ENCODE measurements around the gene EPB41.
A peak's percentile ranks its signal among the peaks of the same experiment; 100 is the strongest.
"Not testable (repeated sequence)": the region's sequence is repeated elsewhere in the genome, so short reads cannot be mapped to it uniquely, and the experiment has no call there.

The EPB41 gene

DNA sequence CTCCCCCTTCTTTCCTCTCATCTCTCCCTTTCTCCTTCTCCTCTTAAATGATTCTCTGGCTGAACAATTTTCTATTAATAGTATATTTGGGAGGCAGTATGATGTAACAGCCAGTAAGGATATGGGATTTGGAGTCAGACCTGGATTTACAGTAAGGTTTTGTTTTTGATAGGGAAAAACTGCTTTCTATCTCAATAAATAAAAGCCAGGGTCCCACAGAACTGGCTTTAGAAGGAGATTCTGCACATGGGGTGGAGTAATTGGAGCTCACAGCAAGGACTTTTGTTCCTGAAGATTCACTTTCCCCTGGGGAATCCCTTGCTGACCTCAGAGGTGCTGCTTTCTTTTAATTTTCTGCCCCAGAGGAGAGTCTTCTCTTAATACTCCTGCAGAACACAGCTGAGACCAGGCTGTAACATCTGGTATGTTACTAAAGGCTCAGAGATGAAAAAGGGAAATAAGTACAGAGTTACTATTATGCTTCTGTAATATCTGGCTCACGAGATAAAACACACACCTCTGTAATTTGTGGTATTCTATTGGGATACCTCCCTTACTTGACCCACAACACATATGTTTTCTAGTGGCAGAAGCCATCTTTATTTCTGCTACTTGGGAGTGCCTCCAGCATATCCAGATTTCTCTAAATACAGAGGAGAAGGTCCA, 13.4 kb downstream of the EPB41 start:
- DNase-seq (ENCODE audit: low read depth), result no peak

DNA sequence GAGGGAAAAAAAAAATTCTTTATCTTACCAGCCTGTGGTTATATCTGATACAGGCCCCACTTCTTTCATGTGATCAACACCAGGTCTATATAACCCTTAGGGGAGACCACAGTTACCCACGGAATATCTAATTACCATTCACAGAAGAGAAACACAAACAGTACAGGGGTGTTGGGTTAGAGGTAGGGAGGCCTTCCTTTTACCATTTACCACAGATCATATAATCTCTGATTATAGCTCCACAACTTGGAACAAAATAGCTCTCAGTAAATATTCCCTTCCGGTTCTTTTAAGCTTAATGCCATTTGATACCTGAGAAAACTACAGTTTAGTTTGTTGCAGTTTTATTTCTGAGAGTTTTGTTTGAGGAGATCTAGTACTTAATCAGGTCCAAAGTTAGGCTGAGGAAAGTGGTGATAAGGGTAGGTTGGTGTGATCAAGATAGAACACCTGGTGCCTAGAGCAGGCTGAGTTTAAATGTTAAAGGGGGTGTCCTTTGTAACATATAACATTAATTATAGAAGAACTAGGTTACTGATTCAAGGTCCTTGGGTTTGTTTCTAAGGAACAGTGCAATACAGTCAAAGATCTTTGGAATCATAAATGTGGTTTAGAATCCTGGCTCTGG, 14.1 kb downstream of the EPB41 start:
- no peak for DNase-seq (ENCODE audit: low read depth)

DNA sequence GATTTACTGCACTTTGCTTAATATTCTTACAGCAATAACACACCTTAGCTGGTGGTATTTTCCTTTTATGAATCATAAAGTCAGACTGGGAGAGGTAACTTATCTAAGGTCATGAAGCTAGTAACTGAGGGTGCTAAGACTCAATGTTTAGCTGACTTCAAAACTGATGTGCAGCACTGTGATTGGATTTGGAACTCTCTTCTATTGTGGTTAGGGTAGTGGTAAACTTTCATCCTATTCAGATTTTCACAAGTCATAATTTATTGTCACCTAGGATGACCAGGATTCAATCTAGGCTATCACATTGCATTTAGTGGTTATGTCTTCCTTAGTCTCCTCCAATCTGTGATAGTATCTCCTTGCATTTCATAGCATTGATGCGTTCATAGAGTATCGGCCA, 18.9 kb downstream of the EPB41 start:
- DNase-seq (ENCODE audit: low read depth), result no peak

DNA sequence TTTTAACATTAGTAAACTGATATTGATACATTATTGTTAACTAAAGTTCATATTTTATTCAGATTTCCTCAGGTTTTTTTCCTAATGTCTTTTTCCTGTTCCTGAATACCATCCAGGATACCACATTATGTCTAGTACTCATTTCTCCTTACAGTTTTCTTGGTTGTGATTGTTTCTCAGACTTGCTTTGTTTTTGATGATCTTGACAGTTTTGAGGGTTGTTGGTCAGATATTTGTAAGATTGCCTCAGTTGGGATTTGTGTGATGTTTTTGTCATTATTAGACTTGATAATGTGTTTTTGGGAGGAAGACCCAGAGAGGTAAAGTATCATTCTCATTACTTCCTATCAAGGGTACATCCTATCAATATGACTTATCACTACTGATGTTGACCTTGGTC, 19.5 kb downstream of the EPB41 start:
- no peak for DNase-seq (ENCODE audit: low read depth)

DNA sequence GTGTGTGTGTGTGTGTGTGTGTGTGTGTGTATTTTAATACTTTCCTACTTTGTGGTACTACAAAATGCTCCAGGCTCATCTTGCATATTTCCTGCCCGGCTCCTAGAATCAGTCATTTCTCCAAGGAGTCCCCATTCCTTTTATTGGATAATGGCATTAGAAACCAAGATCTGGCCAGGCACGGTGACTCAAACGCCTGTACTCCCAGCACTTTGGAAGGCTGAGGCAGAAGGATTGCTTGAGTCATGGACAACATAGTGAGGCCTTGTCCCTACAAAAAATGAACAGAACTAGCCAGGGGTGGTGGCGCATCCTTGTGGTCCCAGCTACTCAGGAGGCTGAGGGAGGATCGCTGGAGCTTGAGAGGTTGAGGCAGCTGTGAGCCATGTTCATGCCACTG, 20.3 kb downstream of the EPB41 start:
- DNase-seq (ENCODE audit: low read depth), result no peak

DNA sequence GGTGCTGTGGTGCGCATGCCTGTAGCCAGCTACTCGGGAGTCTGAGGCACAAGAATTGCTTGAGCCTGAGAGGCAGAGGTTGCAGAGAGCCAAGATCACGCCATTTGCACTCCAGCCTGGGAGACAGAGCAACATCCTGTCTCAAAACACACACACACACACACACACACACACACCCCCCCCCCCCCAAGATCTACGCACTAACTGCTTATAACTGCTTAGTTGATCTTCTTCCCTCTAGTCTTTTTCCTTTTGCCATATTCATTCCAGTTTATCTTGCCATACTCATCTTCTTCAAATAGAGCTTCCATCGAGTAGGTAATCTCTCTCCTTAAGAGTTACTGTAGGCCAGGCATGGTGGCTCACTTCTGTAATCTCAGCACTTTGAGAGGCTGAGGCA, 20.9 kb downstream of the EPB41 start:
- DNase-seq (ENCODE audit: low read depth), result no peak

DNA sequence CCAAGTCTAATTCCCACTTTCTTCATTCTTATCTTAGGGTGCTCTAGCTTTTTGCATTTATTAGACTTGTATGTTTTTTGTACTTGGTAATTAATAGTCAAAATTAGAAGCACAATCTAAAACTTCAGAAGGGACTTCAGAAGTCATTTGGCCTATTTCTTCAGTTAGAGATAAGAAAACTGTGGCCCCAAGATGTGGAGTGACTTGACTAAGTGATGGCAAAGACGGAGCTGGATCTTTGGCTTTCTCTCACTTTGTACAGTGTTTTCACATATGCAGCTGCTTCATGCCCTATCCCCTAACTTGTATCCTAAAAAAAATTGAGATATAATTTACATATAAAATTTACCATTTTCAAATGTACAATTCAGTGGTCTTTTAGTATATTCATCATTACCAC, 21.7 kb downstream of the EPB41 start:
- DNase-seq (ENCODE audit: low read depth), result no peak

DNA sequence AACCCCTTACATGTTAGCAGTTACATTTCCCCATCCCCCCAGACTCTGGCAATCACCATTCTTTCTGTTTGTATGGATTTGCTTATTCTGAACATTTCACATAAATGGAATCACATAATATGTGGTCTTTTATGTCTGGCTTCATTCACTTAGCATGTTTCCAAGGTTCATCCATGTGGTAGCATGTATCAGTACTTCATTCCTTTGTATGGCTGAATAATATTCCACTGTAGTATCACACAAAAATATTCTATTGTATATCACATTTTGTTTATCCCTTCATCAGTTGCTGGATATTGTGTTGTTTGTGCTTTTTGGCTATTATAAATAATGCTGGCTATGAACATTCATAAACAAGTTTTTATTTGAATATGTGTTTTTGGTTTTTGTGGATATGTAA, 22.2 kb downstream of the EPB41 start:
- no peak for DNase-seq (ENCODE audit: low read depth)

DNA sequence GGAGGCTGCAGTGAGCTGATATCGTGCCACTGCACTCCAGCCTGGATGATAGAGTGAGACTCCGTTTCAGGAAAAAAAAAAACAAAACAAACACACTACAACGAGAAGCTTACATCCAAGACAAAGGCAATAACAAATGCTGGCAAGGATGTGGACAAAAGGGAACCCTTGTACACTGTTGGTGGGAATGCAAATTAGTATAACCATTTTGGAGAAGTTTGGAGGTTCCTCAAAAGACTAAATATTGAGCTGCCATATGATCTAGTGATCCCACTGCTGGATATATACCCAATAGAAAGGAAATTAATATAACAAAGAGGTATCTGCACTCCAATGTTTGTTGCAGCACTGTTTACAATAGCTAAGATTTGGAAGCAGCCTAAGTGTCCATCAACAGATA, 29.2 kb downstream of the EPB41 start:
- DNase-seq (ENCODE audit: low read depth), result not testable (repeated sequence)

DNA sequence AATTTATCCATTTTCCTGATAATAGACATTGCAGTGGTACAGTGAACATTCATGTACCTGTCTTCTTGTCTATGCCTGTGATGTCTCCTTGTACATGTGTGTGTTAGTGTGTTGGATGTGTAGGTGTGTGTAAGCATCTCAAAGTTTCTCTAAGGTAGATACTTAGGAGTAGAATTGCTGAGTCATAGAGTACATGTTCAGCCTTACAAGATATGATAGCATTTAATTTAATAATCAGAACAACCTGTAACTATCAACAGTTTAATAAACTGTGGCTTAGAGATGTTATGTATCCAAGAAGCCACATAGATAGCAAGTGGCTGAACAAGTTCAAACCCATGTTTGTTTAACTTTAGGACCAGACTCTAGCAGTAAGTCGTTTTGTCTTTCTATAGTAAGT, 35.6 kb downstream of the EPB41 start:
- DNase-seq (ENCODE audit: low read depth), result no peak

DNA sequence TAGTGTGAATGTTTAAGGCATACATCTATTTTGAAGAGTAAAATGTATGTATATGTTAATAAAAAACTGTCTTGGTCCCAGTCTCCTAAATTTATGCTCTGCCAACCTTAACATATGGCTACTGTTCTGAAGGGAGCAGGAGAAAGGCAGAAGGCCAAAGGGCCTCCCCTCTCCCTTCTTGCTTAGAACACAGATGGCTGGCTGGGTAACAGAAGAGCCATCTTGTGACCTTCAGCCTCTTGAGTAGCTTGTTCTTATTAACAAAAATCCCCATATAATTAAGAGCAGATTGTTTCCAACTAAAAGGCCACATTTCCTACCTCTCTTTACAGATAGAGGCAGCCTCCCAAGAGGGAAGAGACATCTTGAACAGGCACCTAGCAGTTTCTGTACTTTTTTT, 36.1 kb downstream of the EPB41 start:
- DNase-seq (ENCODE audit: low read depth), result no peak

DNA sequence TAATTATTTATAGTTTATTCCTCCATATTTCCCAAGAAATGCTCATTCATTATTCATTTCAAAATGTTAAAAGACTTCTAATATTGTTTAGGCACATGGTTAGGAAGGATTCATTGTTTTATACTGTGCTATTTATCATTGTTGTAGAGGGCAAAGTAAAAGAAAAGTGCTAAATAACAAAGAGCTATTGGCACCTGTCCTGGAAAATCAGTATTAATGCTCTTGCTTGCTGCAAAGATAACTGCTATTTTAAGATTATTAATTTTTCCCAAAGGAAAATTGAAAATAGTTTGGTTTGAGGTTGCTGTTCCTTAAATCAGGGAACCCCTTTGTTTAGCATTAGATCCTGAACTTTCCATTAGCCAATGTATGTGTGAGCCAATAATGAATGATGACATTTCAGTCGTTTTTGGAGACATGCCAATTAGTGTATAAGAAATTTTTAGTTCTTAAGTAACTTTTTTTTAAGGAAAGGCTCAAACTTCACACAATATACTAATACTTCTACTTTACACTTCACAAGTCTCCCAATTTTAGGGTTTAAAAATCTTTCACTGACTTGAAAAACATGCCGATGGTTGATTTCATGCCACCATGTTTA, 39.9 kb downstream of the EPB41 start:
- no peak for DNase-seq (ENCODE audit: low read depth)

DNA sequence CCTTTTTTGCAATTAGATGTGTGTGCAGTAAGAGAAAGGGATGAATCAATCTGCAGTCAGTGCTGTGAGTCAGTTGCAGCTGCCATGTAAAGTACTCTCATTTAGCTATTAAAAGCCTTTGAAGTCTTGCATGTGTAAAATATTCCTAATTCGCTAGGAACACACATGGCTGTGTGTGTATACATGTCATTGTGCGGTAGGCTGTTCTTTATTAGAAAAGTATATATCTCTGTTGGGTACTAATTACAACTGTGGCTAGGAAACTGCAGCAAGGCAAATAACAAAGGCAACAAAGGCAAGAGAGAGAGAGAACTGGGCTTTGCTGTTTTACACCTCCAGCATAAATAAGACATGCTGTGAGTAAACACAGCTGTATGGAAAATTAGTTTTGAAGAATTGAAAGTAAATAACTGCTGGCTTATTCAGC, 41.7 kb downstream of the EPB41 start:
- DNase-seq (ENCODE audit: low read depth), result no peak

DNA sequence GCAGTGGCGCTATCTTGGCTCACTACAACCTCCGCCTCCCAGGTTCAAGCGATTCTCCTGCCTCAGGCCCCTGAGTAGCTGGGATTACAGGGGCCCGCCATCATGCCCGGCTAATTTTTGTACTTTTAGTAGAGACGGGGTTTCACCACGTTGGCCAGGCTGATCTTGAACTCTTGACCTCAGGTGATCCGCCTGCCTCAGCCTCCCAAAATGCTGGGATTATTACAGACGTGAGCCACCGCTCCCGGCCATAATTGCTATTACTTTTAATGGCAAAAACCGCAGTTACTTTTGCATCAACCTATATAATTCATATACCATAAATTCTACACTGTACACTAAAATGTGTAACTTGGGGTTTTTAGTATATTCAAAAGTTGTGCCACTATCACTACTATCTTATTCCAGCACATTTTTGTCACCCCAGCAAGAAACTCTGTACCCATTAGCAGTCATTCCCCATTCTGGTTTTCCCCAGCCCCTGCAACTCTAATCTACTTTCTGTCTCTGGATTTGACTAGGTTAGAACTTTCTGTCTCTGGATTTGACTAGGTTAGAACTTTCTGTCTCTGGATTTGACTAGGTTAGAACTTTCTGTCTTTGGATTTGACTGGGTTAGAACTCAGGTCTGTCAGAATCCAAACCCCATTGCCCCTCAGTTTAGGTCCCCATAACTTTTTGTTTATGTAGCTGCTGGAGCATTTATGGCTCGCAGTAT, 47.9 kb downstream of the EPB41 start:
- peak; percentile 18 for DNase-seq (ENCODE audit: low read depth)

DNA sequence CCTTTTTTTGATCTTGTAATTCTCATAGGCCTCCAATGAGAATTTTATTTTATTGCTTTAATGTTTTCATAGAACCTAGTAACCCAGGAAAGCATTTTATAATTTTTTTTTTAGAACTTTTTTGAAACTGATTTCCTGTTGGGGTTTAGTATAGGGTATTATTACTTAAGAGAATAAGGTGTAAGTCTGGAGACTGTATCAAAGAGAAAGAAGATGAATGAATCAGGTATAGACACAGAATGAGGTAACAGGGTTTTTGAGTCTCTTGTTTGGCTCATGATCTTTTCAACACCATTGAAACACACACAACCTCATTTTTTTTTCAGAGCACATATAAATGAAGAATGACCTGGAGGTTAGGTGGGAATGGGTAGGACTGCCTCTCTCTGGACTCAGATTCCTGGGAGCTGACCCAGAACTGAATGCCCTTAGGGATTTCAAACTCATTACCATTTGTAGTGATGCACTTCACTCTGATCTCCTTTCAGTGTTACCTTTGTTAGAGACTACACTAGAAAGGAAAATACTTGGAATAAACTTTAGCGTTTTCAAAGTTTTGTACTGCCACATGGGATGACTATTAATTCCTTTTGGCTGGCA, 51.0 kb downstream of the EPB41 start:
- DNase-seq (ENCODE audit: low read depth), result no peak

DNA sequence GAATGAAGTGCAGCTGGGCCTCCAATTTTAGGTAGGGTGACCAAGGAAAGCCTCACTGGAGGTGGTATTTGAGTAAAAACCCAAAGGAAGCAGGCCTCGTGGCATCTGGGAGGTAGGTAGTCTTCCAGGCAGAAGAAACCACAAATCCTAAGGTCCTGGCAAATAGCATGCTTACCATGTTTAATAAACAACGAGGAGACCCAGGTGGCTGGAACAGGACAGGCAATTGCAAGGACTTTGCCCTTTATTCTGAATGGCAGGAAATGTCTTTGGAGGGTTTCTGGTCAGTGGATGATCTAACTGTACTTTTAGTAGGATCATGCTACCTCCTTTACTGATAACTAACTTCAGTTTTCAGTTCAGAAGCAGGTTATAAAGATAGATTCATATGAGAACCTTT, 52.2 kb downstream of the EPB41 start:
- DNase-seq (ENCODE audit: low read depth), result no peak

DNA sequence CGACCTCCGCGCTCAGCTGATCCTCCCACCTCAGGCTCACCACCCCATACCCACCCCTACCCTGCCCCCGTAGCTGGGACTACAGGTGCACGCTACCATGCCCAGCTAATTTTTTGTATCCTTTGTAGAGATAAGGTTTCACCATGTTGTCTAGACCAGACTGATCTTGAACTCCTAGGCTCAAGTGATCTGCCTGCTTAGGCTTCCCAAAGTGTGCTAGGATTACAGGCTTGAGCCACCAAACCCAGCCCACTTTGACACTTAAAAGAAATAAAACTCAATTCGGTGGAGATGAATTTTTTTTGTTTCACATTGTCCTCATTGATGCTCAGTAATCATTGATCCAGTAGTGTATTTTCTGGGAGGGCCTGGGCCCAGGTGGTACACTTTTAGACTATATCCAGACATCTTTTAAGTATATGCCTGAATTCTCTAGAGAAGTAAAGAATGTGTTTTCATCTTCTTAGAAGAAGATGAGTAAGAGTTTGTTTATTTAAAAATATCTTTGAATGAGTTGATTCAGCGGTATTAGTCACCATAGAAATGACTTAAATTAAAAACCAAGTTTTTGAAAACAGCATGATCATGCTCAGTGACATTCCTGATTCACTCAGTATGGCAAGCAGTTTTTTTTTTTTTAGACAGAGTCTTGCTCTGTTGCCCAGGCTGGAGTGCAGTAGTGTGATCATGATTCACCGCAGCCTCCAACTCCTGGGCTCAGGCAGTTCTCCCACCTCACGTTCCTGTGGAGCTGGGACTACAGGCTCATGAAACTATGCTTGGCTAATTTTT, 57.8 kb downstream of the EPB41 start:
- DNase-seq (ENCODE audit: low read depth), result no peak

DNA sequence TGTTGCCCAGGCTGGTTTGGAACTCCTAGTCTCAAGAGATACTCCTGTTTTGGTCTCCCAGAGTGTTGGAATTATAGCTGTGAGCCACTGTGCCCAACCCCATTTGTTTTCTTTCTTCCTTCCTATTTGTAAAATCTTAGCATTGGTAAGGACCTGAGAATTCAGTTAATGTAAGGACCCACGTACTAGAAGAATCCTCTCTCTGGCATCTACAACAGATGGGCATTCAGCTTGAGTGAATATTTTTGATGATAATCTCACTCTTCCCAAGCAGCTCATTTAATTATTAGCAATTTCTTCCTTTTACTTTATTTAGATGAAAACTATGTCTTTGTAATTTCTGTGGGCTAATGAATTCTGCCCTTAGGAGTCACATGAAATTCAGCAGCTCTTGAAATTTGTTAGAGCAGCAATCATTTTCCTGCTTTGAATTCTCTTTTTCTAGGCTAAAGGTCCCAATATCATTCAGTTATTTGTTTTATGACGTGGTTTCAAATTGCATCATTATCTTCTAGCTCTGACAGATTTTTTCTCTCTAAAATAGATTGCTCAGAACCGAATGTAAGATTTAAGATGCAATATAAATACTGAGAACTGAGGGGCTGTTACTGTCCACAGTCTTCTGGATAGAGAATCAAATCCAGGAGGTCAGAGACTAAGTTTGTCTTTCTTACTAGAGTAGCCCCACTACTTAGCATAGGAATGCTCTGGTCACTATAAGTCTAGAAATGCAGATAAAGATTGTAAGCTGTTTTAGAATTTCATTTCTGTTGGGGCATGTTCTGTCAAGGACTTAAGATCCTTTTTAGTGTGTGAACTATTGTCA, 59.4 kb downstream of the EPB41 start:
- DNase-seq (ENCODE audit: low read depth), result no peak

DNA sequence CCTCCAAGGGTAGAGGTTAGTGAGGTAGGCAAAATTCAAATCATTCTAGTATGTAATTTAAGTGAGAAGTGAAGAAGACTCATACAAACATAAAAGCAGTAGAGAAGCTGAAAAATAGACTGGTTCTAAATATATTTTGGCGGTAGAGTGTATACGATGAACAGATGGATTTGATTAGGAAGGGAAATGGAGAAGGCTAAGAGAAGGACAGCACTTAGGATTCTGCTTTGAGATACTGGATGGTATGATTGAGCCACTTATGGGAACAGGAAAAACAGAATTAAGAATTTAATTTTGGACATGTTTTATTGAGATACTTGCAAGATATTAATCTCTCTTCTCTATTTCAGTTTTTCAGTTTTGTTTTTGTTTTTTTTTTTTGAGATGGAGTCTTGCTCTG, 60.1 kb downstream of the EPB41 start:
- DNase-seq (ENCODE audit: low read depth), result no peak

DNA sequence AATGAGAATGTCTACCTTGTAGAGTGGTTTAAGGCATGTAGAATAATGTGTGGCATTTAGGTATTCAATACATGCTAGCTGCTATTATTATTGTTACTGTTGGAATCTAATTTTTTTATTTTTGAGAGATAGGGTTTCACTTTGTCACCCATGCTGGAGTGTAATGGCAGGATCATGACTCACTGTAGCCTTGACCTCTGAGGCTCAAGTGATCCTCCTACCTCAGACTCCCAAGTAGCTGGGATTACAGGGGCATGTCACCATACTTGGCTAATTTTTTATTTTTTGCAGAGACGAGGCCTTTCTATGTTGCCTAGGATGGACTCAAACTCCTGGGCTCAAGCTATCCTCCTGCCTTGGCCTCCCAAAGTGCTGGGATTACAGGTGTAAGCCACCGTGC, 61.9 kb downstream of the EPB41 start:
- DNase-seq (ENCODE audit: low read depth), result no peak

DNA sequence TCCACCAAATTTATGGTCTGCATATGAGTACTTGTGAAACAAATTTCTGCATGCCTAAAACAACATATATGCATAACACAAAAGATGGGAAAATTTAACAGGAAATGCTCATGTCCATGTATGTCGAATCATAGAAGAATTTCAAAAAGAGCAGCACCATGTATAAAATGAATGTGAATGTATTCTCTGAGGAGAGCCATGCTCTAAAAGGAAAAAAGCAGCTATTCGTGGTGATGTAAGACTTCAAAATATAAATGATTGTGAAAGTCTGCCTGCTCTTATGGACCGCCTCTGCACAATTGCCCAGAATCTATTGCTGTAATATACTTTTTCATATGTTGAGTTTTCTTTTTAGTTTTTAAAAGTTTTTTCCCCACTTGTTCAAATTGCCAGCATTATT, 66.8 kb downstream of the EPB41 start:
- DNase-seq (ENCODE audit: low read depth), result no peak
